IMR-90 (cell line): ENCODE results near the gene STXBP6. TPM values are rescaled to one million over a fixed set of nuclear protein-coding genes. Genes with fewer than 3 reads are reported as not detected.

Experiments
- ATAC-seq: fragments of 200-7000 bp; cut with Tn5 transposase; 2 replicates; pipeline ENCODE4 v1.9.1; 2020; ENCODE audit warnings: low read depth, mild to moderate bottlenecking, moderate library complexity
- BruUV-seq: library from RNA; stranded (reverse); fragments of 400-500 nt; replicated peaks from 2 replicates; lab custom pipeline; 2021; lab: Mats Ljungman, UMichigan
- CTCF ChIA-PET: fragments of 300-600 bp; formaldehyde crosslinking; extraction: SDS; loops from one replicate; lab custom pipeline; 2021; ENCODE audit warnings: antibody characterized with exemption; lab: Yijun Ruan, JAX
- POLR2A ChIA-PET: fragments of 300-600 bp; sonication (Branson Sonifier 250); formaldehyde crosslinking; loops from one replicate; lab custom pipeline; 2022; ENCODE audit warnings: antibody characterized with exemption; ENCODE audit not compliant: unreplicated experiment; lab: Charles Lee
- DNase-seq: peaks from one replicate; pipeline ENCODE4 v3.0.0; 2013
- H2AFZ ChIP-seq: replicated peaks from 2 replicates; pipeline ENCODE3; 2013; ENCODE audit warnings: low read length, mild to moderate bottlenecking; ENCODE audit not compliant: poor library complexity
- H2AK5ac ChIP-seq: 2 replicates; pipeline ENCODE4 v1.6.1; 2013; ENCODE audit warnings: low read depth, low read length, inconsistent platforms
- H2AK9ac ChIP-seq: replicated peaks from 2 replicates; pipeline ENCODE3; 2013; ENCODE audit warnings: mild to moderate bottlenecking, low read depth, low read length, moderate library complexity; ENCODE audit not compliant: poor library complexity
- H2BK120ac ChIP-seq: 2 replicates; pipeline ENCODE4 v1.6.1; 2013; ENCODE audit warnings: low read depth, low read length, inconsistent platforms
- H2BK15ac ChIP-seq: 3 replicates; pipeline ENCODE4 v1.6.1; 2013; ENCODE audit warnings: low read depth, low read length, inconsistent platforms
- H2BK20ac ChIP-seq: 2 replicates; pipeline ENCODE4 v1.6.1; 2013; ENCODE audit warnings: low read depth, mild to moderate bottlenecking, inconsistent platforms, low read length, moderate library complexity
- H2BK5ac ChIP-seq: 2 replicates; pipeline ENCODE4 v1.6.1; 2013; ENCODE audit warnings: mild to moderate bottlenecking, low read depth, low read length, inconsistent platforms; ENCODE audit not compliant: poor library complexity, severe bottlenecking
- H3K14ac ChIP-seq: replicated peaks from 2 replicates; pipeline ENCODE4 v1.6.1; 2013; ENCODE audit warnings: low read depth, low read length, inconsistent platforms
- H3K18ac ChIP-seq: 2 replicates; pipeline ENCODE4 v1.6.1; 2013; ENCODE audit warnings: low read depth, low read length, control low read depth
- H3K23ac ChIP-seq: 2 replicates; pipeline ENCODE4 v1.6.1; 2013; ENCODE audit warnings: low read depth, low read length, inconsistent platforms
- H3K27ac ChIP-seq: 2 replicates; pipeline ENCODE4 v1.5.1; 2013; ENCODE audit warnings: mild to moderate bottlenecking, control low read depth, low read length; ENCODE audit not compliant: insufficient read depth
- H3K27me3 ChIP-seq: 2 replicates; pipeline ENCODE4 v1.6.1; 2013; ENCODE audit warnings: low read length; ENCODE audit not compliant: control insufficient read depth, insufficient read depth
- H3K36me3 ChIP-seq: 2 replicates; pipeline ENCODE4 v1.6.1; 2013; ENCODE audit warnings: low read length, mixed read lengths; ENCODE audit not compliant: control insufficient read depth, insufficient read depth
- H3K4ac ChIP-seq: 2 replicates; pipeline ENCODE4 v1.6.1; 2013; ENCODE audit warnings: low read depth, low read length, inconsistent platforms
- H3K4me1 ChIP-seq: 2 replicates; pipeline ENCODE4 v1.6.1; 2013; ENCODE audit warnings: low read length, mixed read lengths; ENCODE audit not compliant: control insufficient read depth, insufficient read depth
- H3K4me2 ChIP-seq: 2 replicates; pipeline ENCODE4 v1.6.1; 2013; ENCODE audit warnings: low read depth, mild to moderate bottlenecking, control low read depth, low read length, moderate library complexity
- H3K4me3 ChIP-seq: 2 replicates; pipeline ENCODE4 v1.5.1; 2013; ENCODE audit warnings: low read depth, mild to moderate bottlenecking, control low read depth, low read length, moderate library complexity; ENCODE audit not compliant: insufficient read depth
- H3K56ac ChIP-seq: 2 replicates; pipeline ENCODE4 v1.6.1; 2013; ENCODE audit warnings: low read length, inconsistent platforms; ENCODE audit not compliant: insufficient read depth; ENCODE audit errors: extremely low read depth
- H3K79me1 ChIP-seq, 2 experiments: 2 replicates each; pipeline ENCODE4 v1.6.1; 2013; ENCODE audit warnings: low read length in 2 of 2, inconsistent platforms in 1 of 2, low read depth in 1 of 2
- H3K9ac ChIP-seq: 2 replicates; pipeline ENCODE4 v1.6.1; 2013; ENCODE audit warnings: low read depth, low read length, control low read depth
- H3K9me1 ChIP-seq: 2 replicates; pipeline ENCODE4 v1.6.1; 2013; ENCODE audit warnings: low read length, inconsistent platforms; ENCODE audit not compliant: insufficient read depth
- H3K9me3 ChIP-seq: 2 replicates; pipeline ENCODE4 v1.6.1; 2013; ENCODE audit warnings: low read length; ENCODE audit not compliant: control insufficient read depth, insufficient read depth
- H4K20me1 ChIP-seq: 2 replicates; pipeline ENCODE4 v1.6.1; 2013; ENCODE audit warnings: low read length, inconsistent platforms; ENCODE audit not compliant: insufficient read depth
- H4K5ac ChIP-seq: 2 replicates; pipeline ENCODE4 v1.6.1; 2013; ENCODE audit warnings: mild to moderate bottlenecking, low read depth, low read length, control low read depth
- H4K8ac ChIP-seq, 2 experiments: 2 replicates each; pipeline ENCODE4 v1.6.1; 2013; ENCODE audit warnings: low read depth in 2 of 2, low read length in 2 of 2, control low read depth in 1 of 2, inconsistent platforms in 1 of 2
- H4K91ac ChIP-seq: 2 replicates; pipeline ENCODE4 v1.6.1; 2013; ENCODE audit warnings: low read depth, low read length, inconsistent platforms; ENCODE audit not compliant: insufficient read depth
- FOS ChIP-seq: fragments of 150-350 bp; IDR thresholded peaks from 2 replicates; pipeline ENCODE4 v1.6.1; 2016; ENCODE audit warnings: low read depth, low read length
- SMC3 ChIP-seq: fragments of 150-350 bp; IDR thresholded peaks from 2 replicates; pipeline ENCODE4 v1.6.1; 2016; ENCODE audit warnings: low read depth, mild to moderate bottlenecking, antibody characterized with exemption, low read length, moderate library complexity
- WGBS, 2 experiments: methylation state at CpG; one replicate each; pipeline versions ENCODE4 v1.1.5 to v1.1.7; 2013; ENCODE audit warnings: missing lambda C conversion rate in 2 of 2; ENCODE audit not compliant: insufficient read length in 1 of 2; ENCODE audit errors: extremely low coverage in 2 of 2; 5-methylcytosine and 5-hydroxymethylcytosine counted together
- dilution Hi-C: fragments of 300-500 bp; cut with HindIII; formaldehyde crosslinking; loops from one replicate; pipeline ENCODE4 v1.14.3; 2018; ENCODE audit warnings: low sequenced_read_pairs; ENCODE audit not compliant: unreplicated experiment
- in situ Hi-C: fragments of 300-500 bp; cut with MboI; formaldehyde crosslinking; loops from 3 replicates; pipeline ENCODE4 v1.14.3; 2019; ENCODE audit warnings: low sequenced_read_pairs, inconsistent platforms, mixed read lengths
- intact Hi-C: fragments of 100-400 bp; cut with micrococcal nuclease; formaldehyde crosslinking; loops from 2 replicates; pipeline ENCODE4 v1.10.0; 2022
- polyA plus RNA-seq, 3 experiments: library from polyadenylated mRNA; depleted of rRNA; stranded (reverse); fragments of >200 nt; gene quantifications; 2 replicates each; pipeline ENCODE4 v1.2.3, GENCODE V29; 2012; ENCODE audit warnings: low replicate concordance in 1 of 3
- total RNA-seq: library from RNA; depleted of rRNA; stranded (reverse); fragments of >200 nt; gene quantifications from 2 replicates; pipeline ENCODE4 v1.2.3, GENCODE V29; 2012

Gene STXBP6
- total and polyA plus RNA-seq, 2 of the 4 experiments (the other 2 are of a cell fraction), result 14.2 to 14.3 TPM

DNA sequence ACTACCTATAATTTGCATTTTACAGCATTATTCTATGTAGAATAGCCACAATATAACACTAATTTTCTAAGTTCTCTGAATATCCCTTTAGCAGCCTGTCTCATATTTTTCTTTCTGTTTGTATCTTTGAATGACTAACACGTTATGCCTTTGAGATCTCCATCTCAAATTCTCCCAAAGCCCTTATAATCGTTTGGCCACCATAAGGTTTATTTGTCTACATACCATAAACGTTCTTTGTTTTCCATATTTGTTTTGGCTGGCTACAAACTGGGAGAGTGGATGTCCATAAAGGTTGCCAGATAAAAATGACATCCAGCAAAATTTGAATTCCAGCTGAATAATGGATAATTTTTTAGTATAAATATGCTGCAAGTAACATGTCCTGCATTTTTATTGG, 203.7 kb downstream of the STXBP6 start:
- Histone ChIP-seq H3K27ac (no peak overlapping the region), H3K36me3 (no peaks in the 10 kb centered on the region), H3K4me1 (no peaks in the 10 kb centered on the region; the same call in 1 of the 2 replicates), H3K23ac (no peak overlapping the region), H3K27me3 (no peaks in the 10 kb centered on the region), H4K20me1 (no peaks in the 10 kb centered on the region), H3K9me3 (no peaks in the 10 kb centered on the region), H3K9me1 (peaks cover 2% of the 10 kb centered on the region; the same call in 1 of the 2 replicates), H3K14ac (no peak overlapping the region), H2BK15ac (no peak overlapping the region), H2AK9ac (no peak overlapping the region), H4K91ac (no peak overlapping the region), H2AK5ac (no peak overlapping the region), H2AFZ (no peak overlapping the region), H3K18ac (no peak overlapping the region), H2BK120ac (no peak overlapping the region), H4K5ac (no peak overlapping the region), H4K8ac (no peak overlapping the region), H2BK5ac (no peak overlapping the region), H3K56ac (no peak overlapping the region), H3K4me2 (no peak overlapping the region), H3K79me1 (no peaks in the 10 kb centered on the region), H3K9ac (no peak overlapping the region), H2BK20ac (no peak overlapping the region), H3K4ac (no peak overlapping the region), H3K4me3 (no peak overlapping the region)
- dilution Hi-C loops (no loop called here), intact Hi-C loops (loop anchor here (5.0 to 10.0 kb wide), 3 partner anchors 116 to 269 kb away; no protein-coding TSS in a partner anchor), in situ Hi-C loops (no loop called here)
- CTCF ChIA-PET, result no interaction called here
- POLR2A ChIA-PET, result no interaction called here
- BruUV-seq, result no TSS peak
- no peak for DNase-seq
- ATAC-seq, result peak; percentile 40
- TF ChIP-seq SMC3 (no peak), FOS (no peak)
- WGBS, 2 experiments, result no CpG with 5 or more reads among the region's 3 CpGs
